Activated CD8-positive, alpha-beta T cell treated with anti-CD3 and anti-CD28 coated beads for 36 hours (primary cell): Measurements from ENCODE around the gene TIFAB. TPM values are rescaled to one million over a fixed set of nuclear protein-coding genes. Genes with fewer than 3 reads are reported as not detected.

Source experiments
- ATAC-seq: fragments of 200-7000 bp; cut with Tn5 transposase; one replicate; pipeline ENCODE4 v1.10.0; 2021; ENCODE audit warnings: mild to moderate bottlenecking, moderate library complexity
- CTCF ChIA-PET: fragments of 350-600 bp; sonication (Branson Sonifier 250); formaldehyde crosslinking; loops from one replicate; lab custom pipeline; 2021; ENCODE audit warnings: antibody characterized with exemption; lab: Charles Lee
- POLR2A ChIA-PET: fragments of 350-600 bp; sonication (Branson Sonifier 250); formaldehyde crosslinking; loops from one replicate; lab custom pipeline; 2021; ENCODE audit warnings: antibody characterized with exemption; lab: Charles Lee
- DNase-seq: peaks from one replicate; pipeline ENCODE4 v3.0.0-alpha.2; 2020
- H3K27ac Mint-ChIP-seq: one replicate; pipeline ENCODE4 v1.8.0; 2021; ENCODE audit warnings: mild to moderate bottlenecking, mixed read lengths
- H3K27me3 Mint-ChIP-seq: one replicate; pipeline ENCODE4 v1.8.0; 2021; ENCODE audit warnings: mixed read lengths
- H3K36me3 Mint-ChIP-seq: one replicate; pipeline ENCODE4 v1.8.0; 2021; ENCODE audit warnings: low read depth, mixed read lengths
- H3K4me1 Mint-ChIP-seq: one replicate; pipeline ENCODE4 v1.8.0; 2021; ENCODE audit warnings: low read depth, mixed read lengths
- H3K4me3 Mint-ChIP-seq: one replicate; pipeline ENCODE4 v1.8.0; 2021; ENCODE audit warnings: mild to moderate bottlenecking, moderate library complexity, mixed read lengths
- H3K9me3 Mint-ChIP-seq: one replicate; pipeline ENCODE4 v1.8.0; 2021; ENCODE audit warnings: mixed read lengths
- intact Hi-C: fragments of 100-400 bp; cut with micrococcal nuclease; formaldehyde crosslinking; loops from one replicate; pipeline ENCODE4 v1.10.0; 2022
- total RNA-seq, 2 experiments: library from RNA; stranded (reverse); gene quantifications; one replicate each; pipeline ENCODE4 v1.2.3, GENCODE V29; 2021
- TF ChIP-seq, protein P1 (sequence below): fragments of 200-600 bp; IDR thresholded peaks from one replicate; pipeline ENCODE4 v1.8.0; 2022; ENCODE audit warnings: antibody characterized with exemption, mild to moderate bottlenecking

The TIFAB gene
- total RNA-seq, 2 experiments from 2014 or later: not detected

- ATAC-seq (no peak), DNase-seq (no peak)
- Mint-ChIP-seq H3K9me3 (no peaks in the 10 kb centered on the region), H3K4me3 (no peak overlapping the region), H3K27ac (no peak overlapping the region), H3K4me1 (no peaks in the 10 kb centered on the region), H3K27me3 (no peaks in the 10 kb centered on the region), H3K36me3 (no peaks in the 10 kb centered on the region)
- ChIA-PET POLR2A (interaction anchor here (0.6 kb wide), 1 partner anchor 180 kb away, joined by 3 read pairs; no protein-coding TSS in a partner anchor), CTCF (interaction anchor here (1.7 to 4.7 kb wide), 4 partner anchors 8 to 117 kb away, joined by 4 to 24 read pairs (median 8); no protein-coding TSS in a partner anchor)
- intact Hi-C loops: no loop called here
- TF ChIP-seq, protein P1, sequence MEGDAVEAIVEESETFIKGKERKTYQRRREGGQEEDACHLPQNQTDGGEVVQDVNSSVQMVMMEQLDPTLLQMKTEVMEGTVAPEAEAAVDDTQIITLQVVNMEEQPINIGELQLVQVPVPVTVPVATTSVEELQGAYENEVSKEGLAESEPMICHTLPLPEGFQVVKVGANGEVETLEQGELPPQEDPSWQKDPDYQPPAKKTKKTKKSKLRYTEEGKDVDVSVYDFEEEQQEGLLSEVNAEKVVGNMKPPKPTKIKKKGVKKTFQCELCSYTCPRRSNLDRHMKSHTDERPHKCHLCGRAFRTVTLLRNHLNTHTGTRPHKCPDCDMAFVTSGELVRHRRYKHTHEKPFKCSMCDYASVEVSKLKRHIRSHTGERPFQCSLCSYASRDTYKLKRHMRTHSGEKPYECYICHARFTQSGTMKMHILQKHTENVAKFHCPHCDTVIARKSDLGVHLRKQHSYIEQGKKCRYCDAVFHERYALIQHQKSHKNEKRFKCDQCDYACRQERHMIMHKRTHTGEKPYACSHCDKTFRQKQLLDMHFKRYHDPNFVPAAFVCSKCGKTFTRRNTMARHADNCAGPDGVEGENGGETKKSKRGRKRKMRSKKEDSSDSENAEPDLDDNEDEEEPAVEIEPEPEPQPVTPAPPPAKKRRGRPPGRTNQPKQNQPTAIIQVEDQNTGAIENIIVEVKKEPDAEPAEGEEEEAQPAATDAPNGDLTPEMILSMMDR: no peak
Observed at GRCh38 chr5:135448791-135449507, 3.2 kb downstream of the TIFAB start.

- no peak overlapping the region for H3K27ac Mint-ChIP-seq
- no peaks in the 10 kb centered on the region for H3K36me3 Mint-ChIP-seq
- intact Hi-C loops: no loop called here
- ChIA-PET POLR2A (no interaction called here), CTCF (interaction anchor here (0.8 to 4.7 kb wide), 5 partner anchors 9 to 104 kb away, joined by 3 to 24 read pairs (median 6); no protein-coding TSS in a partner anchor)
- no peaks in the 10 kb centered on the region for H3K4me1 Mint-ChIP-seq
- H3K9me3 Mint-ChIP-seq: no peaks in the 10 kb centered on the region
- ATAC-seq (no peak), DNase-seq (no peak)
- TF ChIP-seq, protein P1: no peak
- H3K27me3 Mint-ChIP-seq: no peaks in the 10 kb centered on the region
- no peak overlapping the region for H3K4me3 Mint-ChIP-seq
Observed at GRCh38 chr5:135448071-135448739, 3.9 kb downstream of the TIFAB start.

GRCh38 chr5:135447298-135447929 lies 4.7 kb downstream of the TIFAB start, which contains the start of gene DCANP1:
TSS of gene DCANP1 (minus strand) at chr5:135447348. CDS start at chr5:135447108, 240 bp downstream.
- TF ChIP-seq, protein P1: no peak
- H3K27ac Mint-ChIP-seq: no peak within 1 kb of the TSS
- ATAC-seq (no peak), DNase-seq (no peak)
- no peaks in the 10 kb centered on the region for H3K27me3 Mint-ChIP-seq
- intact Hi-C loops: no loop called here
- no peak within 1 kb of the TSS for H3K4me3 Mint-ChIP-seq
- H3K36me3 Mint-ChIP-seq: no peaks in the 10 kb centered on the region
- ChIA-PET POLR2A (no interaction called here), CTCF (interaction anchor here (0.8 to 4.7 kb wide), 4 partner anchors 10 to 105 kb away, joined by 3 to 24 read pairs (median 4); no protein-coding TSS in a partner anchor)
- no peaks in the 10 kb centered on the region for H3K4me1 Mint-ChIP-seq
- H3K9me3 Mint-ChIP-seq: no peaks in the 10 kb centered on the region

DNA sequence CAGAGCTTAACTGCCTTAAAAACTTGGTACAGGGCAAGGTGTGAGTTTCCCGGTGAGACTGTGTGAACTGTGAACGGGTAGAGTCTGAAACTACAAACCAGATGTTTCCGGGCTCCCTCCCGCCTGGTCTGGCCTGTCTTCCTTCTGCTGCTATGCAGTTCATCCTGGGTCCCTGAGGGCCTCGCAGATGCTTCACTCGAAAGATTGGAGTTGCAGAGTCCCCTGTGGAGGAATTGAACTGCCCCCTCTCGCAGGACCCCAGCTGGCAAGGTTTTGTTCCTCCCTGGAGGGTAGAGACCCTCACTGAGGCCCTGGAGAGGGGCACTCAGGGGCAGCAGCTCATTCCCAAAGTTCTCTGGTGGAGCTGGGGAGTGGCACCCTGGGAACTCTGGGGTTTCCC lies 5.5 kb downstream of the TIFAB start:
- H3K27ac Mint-ChIP-seq: no peak overlapping the region
- ATAC-seq (no peak), DNase-seq (no peak)
- no peaks in the 10 kb centered on the region for H3K4me1 Mint-ChIP-seq
- no peaks in the 10 kb centered on the region for H3K27me3 Mint-ChIP-seq
- no peak overlapping the region for H3K4me3 Mint-ChIP-seq
- intact Hi-C loops: no loop called here
- no peaks in the 10 kb centered on the region for H3K9me3 Mint-ChIP-seq
- TF ChIP-seq, protein P1: no peak
- no peaks in the 10 kb centered on the region for H3K36me3 Mint-ChIP-seq
- CTCF ChIA-PET: interaction anchor here (0.5 to 4.7 kb wide), 5 partner anchors 10 to 120 kb away, joined by 3 to 24 read pairs (median 5); no protein-coding TSS in a partner anchor
- POLR2A ChIA-PET: no interaction called here
